Dermis microvascular lymphatic vessel endothelial cell (primary cell): ENCODE results near the gene UNC79. TPM values are rescaled to one million over a fixed set of nuclear protein-coding genes. Genes with fewer than 3 reads are reported as not detected.

ENCODE experiments used
- DNase-seq, 2 donors: peaks; one replicate each; pipeline versions ENCODE4 v3.0.0 to v3.0.0-alpha.2; 2010; ENCODE audit warnings: low read depth in 2 of 2
- total RNA-seq: library from RNA; depleted of rRNA; stranded (reverse); fragments of >200 nt; gene quantifications from 2 replicates; pipeline ENCODE4 v1.2.1, GENCODE V29; 2014

The UNC79 gene
- total RNA-seq, 1 donor from 2014 or later = under 0.01 TPM

DNA sequence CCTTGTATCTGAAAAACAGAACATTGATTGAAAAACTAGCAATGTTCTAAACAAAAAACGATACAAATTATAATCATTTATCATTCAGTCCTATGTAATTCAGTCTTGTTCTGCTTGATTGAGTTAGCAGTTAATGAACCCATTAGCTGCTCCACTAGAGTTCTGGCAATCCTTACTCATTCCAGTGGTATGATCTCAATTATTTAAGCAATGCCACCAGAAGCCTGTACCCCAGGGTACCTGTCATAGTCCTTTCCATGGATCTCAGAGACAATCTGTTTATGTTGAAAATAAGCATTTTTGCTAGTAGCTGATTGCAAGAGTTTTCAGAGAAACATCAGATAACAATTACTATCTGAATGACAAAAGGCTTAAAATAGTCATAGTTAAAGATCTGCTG is 115.9 kb downstream of the UNC79 start:
- no peak for DNase-seq

GRCh38 chr14:93548102-93548843 is 117.5 kb downstream of the UNC79 start:
- no peak for DNase-seq

- DNase-seq = peak; percentile 6 to 30
These were observed 118.9 kb downstream of the UNC79 start for GRCh38 chr14:93549595-93549994.

GRCh38 chr14:93564918-93565317 is 134.2 kb downstream of the UNC79 start:
- no peak for DNase-seq

DNA sequence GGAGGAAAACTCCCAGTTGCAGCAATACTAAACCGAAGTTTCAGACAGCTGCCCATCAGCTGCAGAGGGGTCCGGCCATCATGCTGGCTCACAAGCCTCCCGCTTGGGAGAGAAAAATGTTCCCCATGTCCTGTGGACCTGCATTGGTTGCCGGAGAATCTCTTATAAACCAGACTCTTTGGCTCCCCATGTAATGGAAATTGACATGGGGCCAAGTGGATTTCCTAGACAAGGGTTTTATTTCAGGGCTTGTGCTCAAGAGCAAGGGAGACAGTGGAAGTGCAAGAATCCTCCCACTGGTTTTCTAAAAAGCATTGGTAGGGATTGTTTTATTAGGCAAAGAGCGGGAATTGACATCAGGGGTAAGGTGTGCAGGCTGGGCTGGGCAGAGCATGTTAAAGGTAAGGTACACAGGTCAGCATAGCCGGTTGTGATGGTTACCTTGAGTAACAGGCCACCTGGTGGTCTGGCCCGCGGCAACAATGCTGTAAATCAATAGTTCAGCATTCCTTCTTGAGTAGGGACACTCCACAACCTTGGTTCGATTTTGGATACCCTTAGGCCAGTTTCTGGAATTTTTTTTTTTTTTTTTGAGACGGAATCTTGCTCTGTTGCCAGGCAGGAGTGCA is 135.4 kb downstream of the UNC79 start:
- no peak for DNase-seq

GRCh38 chr14:93571275-93571674 is 140.5 kb downstream of the UNC79 start:
- DNase-seq = no peak

DNA sequence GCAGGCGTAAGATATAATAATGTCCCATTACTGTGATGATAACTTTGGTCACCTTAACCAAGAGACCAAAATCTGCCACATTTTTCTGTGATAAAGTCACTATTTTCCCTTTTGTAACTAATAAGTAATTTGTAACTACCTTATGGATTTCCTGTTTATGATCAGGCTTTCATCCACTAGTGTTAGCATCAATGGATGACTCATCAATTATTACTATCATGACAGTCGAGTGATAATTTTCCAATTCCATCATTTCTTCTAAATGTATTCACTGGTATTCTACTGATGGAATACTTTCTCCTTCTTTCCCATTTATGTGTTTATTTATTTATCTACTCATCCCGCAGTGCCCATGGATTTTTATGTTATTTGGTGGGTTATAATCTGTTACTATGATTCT is 148.4 kb downstream of the UNC79 start:
- DNase-seq = no peak

DNA sequence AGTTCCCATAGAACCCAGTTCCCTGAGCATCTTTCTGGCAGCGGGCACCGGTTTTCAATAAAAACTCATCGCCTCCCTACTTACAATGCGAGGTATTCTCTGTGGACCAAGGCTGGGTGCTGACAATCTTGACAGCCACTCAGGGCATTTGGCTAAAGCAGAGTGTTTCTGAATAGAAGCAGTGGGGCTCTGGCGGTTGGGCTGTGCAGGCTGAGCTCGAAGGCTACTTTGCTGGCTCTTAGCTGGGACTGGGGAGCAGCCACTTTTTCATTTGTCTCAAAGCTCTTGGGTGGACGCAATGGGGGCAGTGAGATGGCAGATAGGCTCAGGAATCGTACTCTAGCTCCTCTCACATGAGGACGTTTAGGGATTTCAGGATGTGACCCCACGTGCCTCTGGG is 151.8 kb downstream of the UNC79 start:
- DNase-seq = no peak

DNA sequence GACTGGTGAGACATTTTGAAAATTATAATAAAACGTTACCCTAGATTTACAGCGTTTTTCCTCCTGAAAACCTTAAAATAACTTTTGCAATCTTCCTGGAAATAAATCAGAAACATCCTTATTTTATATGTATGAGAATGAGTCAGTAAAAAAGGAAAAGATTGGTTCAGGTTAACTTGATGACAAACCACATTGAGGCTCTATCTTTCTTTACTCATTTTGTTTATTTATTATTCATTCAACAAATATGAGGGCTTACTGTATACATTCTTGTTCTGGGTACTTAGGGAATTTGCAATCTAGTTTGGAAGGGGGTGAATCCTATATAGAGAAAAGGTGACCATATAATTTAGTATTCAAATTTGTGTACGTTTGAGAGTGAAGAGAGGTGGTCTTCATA is 156.6 kb downstream of the UNC79 start:
- DNase-seq = no peak

DNA sequence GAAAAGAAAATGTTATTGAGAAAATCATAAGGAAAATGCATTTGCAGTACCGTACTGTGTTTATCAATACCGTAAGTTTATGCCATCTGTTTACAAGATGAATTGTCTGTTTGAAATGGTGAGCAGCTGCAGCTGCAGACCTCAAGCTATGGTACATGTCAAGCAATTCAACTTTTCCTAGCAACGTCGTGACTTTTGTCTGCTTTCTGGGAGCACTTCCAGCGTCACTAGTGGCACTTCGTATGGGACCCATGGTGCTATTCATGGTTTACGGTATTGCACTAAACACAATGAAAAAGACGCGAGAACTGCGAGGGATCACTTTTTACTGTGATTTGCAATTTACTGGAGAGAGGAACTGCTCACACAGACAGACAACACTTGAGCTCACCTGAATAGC is 160.8 kb downstream of the UNC79 start:
- DNase-seq = no peak

DNA sequence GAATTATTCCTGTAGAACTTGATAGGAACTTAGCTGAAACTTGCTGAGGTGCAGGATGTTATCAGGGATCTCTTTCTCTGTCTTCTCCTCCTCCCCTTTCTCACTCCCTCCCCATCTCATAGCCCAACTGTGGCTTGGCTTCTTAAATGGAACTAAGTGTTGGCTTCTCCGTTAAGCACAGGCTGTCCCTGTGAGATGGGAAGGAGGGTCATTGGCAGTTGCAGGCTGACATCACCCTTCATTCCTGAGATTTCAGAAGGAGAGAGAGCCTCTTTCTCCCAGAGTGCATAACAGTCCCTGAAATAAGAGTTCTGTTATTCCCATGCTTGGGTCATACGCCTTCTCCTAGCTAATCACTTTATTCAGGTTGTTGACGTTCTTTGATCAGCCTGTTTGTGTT is 162.0 kb downstream of the UNC79 start:
- no peak for DNase-seq

DNA sequence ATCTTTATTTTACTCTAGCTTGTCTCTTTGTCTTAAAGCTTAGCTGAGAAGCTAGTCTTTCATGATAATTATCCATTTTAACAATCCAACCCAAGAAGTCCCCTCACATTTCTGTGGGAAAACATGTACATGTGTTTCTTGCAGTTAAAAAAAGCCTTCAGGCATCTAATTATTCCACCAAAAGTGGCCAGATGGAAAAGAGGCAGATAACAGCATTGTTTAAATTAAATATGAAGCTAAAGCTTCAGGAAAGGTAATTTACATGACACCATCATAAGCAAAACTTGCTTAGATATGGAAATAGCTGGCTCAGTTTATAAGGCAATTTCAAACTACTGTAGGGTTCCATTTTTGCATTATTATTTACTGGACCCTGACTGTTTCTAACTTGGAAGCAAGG is 175.4 kb downstream of the UNC79 start:
- no peak for DNase-seq

DNA sequence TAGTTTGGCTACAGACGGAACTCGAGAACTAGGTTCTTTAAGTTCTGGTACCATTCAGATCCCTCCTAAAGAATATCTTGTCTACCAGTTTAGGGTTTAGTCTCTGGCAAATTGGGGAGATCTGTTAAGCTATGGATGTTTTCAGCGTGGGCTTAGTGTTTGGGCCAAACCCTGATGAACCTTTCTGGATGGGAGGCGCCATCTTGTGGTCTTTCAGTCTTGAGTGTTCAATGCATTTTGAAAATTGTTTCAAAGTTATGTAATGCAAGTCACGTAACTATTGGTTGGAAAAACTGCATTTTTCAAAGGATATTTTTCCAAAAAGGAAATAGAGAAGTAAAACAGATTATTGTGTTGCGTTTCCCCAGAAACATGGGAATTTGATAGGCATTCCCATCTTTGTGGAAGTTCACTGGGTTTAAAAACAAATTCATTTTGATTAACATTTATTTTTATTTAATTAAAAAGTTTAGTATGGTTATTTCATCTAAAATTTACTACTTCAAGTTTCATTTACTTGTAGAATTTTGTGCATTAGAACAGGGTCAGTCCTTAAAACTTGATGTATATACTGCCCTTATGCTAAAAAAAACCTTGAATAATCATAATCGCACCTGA is 188.5 kb downstream of the UNC79 start:
- DNase-seq = peak; percentile 38 to 52

DNA sequence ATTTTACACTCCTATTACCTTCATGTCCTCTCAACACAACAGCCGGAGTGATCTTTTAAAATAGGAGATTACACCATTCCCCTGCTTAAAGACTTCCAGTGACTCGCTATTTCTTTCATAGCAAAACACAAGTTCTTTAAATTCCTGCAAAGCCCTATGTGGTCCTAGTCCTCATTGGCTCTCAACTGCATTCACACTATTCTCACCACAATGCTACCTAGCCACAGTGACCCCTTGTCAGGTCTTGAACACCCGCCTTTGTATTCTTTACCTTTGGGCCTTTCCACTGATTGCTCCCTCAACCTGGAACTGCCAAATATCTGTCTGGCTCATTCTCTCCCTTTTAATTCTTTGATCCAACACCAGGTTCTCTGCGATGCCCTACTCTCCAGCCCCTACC is 197.3 kb downstream of the UNC79 start:
- DNase-seq = no peak

- DNase-seq = no peak
These were observed 198.9 kb downstream of the UNC79 start for GRCh38 chr14:93629643-93630042.

GRCh38 chr14:93638790-93639189 is 208.1 kb downstream of the UNC79 start:
- DNase-seq = no peak

GRCh38 chr14:93643127-93643526 is 212.4 kb downstream of the UNC79 start:
- DNase-seq = no peak

DNA sequence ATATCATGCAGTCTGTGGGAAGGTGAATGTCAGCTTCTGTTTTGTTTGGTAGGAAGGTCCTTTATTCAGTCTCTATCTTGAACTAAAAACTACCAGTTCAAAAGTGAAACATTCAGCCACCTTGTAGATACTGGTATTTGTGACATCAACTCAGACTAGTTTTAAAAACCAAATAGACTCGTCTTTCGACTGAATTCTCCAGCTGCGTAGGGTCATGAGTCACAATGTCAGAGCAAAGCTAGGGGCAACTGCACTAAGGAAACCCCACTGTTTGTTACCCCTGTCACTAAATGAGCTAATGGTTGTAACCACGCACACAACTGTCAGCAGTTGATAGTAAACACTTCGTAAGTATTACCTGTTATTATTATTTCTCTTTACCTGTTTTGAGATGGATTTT is 212.9 kb downstream of the UNC79 start:
- DNase-seq = no peak

- DNase-seq = no peak
These were observed 214.5 kb downstream of the UNC79 start for GRCh38 chr14:93645200-93645599.

DNA sequence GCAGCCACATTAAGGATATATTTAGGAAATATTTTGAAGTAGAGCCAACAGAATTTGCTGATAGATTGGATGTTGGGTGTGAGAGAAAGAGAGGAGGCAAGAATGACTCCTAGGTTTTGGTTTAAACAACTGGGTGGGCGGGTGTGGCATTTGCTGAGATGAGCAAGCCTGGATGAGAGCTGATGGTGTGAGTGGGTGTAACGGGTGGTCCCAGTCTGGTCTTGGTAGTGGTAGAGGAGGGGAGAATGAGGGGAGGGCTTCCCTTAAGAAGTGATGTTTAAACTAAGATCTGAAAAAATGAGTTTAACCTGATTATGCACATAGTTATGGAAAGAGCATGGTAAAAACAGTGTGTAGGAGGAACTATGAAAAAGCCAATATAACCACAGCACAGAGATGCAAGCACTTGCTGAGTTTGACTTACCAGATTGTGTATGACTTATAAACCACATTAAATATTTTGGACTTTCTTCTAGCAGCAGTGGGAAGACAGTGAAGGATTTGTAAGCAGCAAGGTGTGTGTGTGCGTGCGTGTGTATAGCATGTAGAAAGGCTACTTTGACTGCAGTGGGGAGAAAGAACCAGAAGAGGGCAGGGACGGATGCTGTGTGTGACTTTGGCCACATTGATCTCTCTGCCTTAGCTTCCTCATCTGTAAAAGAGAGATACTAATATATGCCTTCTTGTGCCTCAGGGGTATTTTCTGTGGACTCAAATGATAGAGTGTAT is 217.9 kb downstream of the UNC79 start:
- no peak for DNase-seq

DNA sequence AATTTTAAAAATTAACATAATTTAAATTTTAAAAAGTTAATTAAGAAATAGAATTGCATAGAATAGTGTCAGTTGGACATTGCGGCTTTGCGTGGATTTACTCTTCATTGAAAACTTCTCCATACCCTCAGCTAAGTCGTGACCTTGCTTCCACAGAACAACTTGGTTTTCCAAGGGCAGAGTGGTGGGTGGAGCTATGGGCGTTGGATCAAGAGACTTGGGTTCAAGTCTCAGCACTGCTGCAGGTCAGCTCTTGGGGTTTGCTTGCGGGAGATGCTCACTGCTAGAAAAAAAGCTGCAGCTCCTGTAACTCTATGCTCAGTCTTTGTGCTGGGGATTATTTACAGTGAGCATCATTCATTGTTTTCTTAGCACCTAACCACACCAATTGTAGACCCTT is 223.9 kb downstream of the UNC79 start:
- no peak for DNase-seq

- DNase-seq = peak; percentile 11 to 38
These were observed 224.5 kb downstream of the UNC79 start for GRCh38 chr14:93655078-93655750.
